ENCODE results near the gene PRSS16.
"Not testable (repeated sequence)": the region's sequence is repeated elsewhere in the genome, so short reads cannot be mapped to it uniquely, and the experiment has no call there.

Gene PRSS16

GRCh38 chr6:27248783-27249182, 1.3 kb downstream of the PRSS16 start:
- DNase-seq: no peak

DNA sequence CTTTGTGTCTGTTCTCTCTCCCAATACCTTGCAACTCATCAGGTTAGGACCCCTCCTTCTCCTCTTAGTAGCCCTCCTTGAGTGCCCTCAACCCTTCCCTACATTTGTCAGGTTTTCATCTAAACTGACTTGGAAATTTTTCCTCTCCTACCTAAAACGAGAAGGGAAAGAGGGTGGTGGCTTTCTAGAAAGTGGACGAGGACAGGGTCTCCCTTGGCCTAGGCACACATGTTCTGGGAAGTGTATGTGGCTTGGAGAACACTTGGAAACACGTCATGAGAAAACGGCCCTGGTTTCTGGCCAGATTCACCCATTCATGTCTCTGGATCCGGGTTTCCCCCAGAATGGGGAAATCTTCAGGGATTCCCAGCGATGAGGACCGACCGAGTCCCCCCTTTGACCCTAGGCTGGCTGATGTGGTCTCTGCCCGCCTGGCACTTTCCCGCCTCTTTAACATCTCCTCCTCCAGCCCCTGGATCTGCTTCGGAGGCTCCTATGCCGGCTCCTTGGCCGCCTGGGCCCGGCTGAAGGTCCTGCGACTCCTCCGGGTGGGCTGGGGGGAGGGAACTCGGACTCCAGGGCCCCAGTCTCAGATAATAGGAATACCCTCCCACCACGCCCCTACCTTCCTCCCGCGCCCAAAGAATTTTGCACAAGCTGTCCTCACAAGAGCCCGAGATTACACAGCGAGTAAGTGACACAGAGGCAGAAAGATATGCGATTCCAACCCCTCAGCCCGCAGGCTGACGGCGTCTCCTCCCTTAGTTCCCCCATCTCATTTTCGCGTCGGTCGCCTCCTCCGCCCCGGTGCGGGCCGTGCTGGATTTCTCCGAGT, 3.0 kb downstream of the PRSS16 start:
- no peak for DNase-seq

DNA sequence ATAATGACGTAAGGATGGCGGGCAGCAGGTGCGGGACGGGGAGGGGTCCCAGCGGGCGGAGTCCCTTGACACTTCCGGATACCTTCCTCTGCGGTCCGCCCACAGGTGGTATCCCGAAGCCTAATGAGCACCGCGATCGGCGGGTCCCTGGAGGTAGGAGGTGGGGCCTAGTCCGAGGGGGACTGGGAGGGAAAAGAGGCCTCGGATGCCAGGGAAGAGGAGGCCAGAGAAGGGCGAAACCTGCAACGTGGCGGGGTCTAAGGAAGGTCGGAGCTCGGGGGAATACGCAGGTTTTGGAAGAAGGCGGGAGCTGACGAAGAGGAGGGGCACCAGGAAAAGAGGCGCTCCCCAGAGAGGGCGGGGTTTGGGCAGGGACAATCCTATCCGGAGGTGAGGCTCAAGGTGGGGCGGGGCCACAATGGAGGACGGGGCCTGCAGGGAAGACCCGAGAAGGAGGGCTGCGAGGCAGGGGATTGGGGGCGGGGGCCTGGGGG, 3.7 kb downstream of the PRSS16 start:
- peak; percentile 39 for DNase-seq

DNA sequence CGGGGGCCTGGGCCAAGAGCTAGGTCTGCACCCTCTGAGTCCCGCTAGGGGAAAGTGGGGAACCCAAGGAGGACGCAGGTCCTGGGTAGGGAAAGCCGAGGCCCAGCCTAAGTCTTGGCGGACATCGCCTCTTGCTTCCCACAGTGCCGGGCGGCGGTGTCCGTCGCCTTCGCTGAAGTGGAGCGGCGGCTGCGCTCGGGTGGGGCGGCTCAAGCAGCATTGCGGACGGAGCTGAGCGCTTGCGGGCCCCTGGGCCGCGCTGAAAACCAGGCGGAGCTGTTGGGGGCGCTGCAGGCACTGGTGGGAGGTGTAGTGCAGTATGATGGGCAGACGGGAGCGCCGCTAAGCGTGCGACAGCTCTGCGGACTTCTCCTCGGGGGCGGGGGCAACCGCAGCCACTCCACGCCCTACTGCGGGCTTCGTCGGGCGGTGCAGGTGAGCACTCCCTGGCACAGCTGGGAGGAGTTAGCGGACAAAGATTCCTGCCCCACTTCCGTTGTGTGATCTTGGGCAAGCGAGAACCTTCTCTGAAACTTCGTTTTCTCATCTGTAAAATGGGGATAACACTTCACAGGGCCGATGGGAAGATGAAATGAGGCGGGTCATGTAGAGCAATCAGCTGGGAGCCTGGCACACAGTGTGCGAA, 4.2 kb downstream of the PRSS16 start:
- DNase-seq: peak; percentile 50

GRCh38 chr6:27254566-27254965, 7.1 kb downstream of the PRSS16 start:
- no peak for DNase-seq

DNA sequence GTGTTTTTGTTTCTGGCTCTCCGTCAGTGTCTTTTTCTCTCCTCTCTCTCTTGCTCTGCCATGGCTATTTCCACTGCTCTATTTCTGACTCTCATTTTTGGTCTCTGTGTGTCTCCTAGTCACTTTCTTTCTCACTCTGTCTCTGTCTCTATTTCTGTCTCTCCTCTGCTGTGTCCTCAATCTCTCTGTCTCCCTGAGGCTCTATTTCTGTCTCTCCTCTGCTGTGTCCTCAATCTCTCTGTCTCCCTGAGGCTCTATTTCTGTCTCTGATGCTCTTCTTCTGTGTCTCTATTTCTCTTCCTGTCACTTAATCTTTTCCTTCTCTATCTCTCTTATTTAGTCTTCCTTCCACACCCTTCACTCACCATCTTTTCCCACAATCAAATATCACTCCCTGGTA, 8.4 kb downstream of the PRSS16 start:
- DNase-seq: no peak

DNA sequence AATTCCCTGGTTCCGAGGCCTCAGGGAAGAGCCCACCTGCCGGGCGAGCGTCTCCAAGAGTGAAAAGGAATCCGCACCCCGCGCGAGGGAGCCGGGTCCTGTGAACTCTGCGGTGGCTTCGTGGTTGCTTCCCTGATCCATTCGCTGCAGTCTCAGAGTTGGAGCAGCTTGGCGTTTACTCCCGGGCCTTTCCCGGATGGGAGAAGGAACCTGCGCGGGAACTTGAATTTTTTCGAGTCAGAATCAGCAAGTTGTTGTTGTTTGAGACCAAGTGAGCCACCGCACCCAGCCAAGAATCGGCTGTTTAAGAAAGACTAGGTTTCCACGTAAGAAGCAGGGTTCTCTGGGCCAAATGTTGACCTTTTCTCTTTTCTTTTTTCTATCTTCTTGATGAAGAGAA, 12.9 kb downstream of the PRSS16 start:
- DNase-seq: no peak

GRCh38 chr6:27260836-27261375, 13.4 kb downstream of the PRSS16 start:
- DNase-seq: no peak

DNA sequence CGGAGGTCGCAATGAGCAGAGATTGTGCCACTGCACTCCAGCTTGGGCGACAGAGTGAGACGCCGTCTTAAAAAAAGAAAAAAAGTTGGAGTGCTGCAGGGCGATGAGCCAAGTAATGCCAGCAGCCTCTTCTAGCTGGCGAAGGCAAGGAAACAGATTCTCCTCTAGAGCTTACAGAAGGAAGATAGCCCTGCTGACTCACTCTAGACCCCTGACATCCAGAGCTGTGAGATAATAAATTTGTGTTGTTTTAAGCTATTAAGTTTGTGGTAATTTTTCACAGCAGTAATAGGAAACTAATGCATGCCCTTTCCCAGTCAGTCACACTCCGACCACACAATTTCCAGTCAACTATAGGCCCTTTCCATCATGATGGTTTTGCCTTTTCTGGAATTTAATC, 16.4 kb downstream of the PRSS16 start:
- DNase-seq: no peak

DNA sequence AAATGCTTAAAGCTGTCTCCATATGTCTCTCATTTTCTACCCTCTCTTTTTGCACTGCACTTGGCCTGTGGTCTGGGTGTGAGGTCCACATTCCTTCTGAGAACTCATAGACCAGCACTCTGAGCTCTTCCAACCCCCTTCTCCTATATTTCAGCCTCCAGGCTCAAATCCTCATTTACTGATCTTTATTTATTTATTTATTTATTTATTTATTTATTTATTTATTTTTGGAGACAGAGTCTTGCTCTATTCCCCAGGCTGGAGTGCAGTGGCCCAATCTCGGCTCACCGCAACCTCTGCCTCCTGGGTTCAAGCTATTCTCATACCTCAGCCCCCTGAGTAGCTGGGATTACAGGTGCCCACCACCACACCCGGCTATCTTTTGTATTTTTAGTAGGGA, 19.5 kb downstream of the PRSS16 start:
- DNase-seq: not testable (repeated sequence)

DNA sequence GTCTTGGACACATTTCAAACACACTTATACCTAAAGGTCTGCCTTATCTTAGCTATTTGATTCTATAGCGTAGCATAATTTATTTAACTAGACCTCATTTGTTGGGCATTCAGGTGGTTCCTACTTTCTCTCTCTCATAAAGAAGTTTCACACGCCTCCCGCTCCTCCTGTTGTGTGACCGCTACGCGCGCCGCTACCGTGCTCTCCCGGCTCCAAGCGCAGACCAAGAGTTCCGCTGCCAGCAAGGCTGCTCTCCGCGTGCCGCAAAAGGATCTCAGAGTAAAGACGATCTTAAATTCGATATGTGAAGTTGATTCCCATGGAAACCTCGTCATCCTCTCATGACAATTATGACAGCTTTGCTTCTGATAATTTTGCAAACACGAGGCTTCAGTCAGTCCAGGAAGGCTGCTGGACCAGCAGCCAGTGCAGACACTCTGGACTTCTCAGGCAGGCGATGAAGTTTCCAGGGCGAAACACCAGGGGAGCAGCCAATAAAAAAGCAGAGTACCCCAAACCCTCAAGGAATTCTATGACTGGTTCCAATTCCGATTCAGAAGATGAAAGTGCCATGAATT, 20.4 kb downstream of the PRSS16 start:
- DNase-seq: no peak

- no peak for DNase-seq
These were observed 21.3 kb downstream of the PRSS16 start for GRCh38 chr6:27268803-27269202.

GRCh38 chr6:27273783-27274182, 26.3 kb downstream of the PRSS16 start:
- no peak for DNase-seq

DNA sequence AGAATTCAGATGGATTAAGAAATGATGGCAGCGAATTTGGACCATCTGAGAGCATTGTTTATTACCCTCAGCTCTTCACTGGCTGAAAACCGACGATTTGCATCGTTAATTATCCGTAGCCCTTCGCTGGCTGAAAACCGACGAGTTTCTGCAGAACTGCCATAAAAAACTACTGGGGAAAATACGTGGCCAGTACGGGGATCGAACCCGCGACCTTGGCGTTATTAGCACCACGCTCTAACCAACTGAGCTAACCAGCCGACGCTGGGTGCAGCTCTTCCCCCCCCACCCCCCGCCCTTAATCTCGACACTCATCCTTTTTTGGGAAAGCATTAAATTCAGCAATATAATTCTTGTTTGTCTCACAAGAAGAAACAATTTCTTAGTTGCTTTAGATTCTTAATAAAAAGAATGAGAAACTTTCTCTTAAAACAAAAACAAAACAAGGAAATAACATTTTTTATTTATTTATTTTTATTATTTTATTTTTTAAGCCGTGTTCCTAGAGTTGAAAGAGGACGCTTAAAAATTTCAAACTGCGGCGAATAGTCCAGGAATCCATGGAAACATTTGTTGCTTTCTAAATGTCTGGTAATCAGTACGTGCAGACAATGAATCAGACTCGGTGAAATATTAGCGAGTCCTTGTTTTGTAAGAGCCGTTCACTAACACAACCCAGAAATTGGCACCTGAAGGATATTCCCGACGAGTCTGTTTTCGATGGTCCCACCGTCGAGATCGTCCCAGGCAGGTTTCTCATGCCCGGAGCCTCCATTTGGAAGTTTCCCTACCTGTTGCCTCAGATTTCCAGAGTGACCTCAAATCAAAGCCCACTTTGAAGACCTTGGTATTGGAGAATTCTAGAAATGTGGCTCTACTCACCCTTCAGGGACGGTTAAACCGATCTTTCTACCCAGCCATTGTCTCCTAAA, 27.8 kb downstream of the PRSS16 start:
- no peak for DNase-seq

DNA sequence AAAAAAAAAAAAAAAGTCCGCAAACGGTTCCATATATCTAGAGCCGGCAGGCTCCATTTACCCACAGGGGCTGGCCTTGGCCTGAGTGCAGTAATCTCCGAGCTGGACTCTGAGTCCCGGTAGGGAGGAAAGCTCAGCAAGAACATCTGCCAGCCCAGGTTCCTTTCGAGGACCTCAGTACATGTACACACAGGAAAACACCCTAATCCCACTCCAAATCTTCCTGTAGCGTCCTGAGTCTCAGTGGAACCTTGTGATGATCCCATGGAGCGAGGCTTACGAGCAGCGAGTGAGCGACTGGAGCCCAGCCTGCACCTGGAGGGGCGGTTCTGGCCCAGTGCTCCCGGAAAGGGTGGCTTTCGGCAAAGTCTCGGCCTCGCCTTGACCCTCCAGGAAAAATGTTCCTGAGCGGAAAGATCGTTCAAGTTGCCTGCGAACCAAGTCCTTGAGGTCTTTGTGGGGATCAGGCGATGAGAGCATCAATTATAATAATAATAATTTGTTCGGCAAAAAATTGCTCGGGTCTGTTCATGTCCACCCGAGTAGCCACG, 32.1 kb downstream of the PRSS16 start:
- DNase-seq: no peak

DNA sequence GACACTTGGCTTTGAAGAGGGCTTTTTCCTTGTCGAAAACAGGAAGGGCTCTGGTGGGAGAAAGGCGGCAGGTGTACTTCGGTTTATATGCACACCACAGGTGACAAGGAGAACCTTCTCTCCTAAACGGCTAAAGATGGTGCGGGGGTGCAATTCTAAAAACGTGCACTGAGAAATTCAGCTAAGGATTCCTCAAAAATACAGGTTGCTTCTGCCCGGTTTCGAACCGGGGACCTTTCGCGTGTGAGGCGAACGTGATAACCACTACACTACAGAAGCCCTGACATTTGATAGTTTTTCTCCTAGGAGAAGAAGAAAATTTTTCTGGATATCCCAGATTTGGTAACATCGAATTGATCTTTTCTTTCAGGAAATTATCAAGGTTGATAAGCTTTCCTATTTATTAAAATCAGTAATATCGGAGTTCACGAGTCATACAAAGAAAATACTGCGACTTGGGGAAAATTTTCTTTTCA, 32.6 kb downstream of the PRSS16 start:
- DNase-seq: peak; percentile 9

DNA sequence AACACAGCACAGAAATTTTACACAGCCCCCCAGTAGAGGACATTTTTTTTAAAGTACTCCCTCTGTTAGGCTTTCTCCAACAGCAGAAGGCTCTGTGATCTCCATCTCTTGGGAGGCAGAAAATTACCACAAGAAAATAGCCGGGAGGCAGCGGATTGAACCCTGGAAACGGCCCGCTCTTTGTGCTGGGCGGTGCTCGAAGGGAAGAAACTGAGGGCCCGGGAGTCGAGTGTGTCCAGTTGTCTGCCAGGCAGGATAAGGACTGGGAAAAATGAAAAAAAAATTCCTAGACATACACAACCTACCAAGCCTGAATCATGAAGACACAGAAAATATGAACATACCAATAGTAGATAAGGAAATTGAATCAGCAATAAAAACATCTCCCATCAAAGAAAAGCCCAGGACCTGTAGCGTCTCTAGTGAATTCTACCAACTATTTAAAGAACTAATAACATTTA, 33.1 kb downstream of the PRSS16 start:
- no peak for DNase-seq

GRCh38 chr6:27281105-27281539, 33.6 kb downstream of the PRSS16 start:
- no peak for DNase-seq

DNA sequence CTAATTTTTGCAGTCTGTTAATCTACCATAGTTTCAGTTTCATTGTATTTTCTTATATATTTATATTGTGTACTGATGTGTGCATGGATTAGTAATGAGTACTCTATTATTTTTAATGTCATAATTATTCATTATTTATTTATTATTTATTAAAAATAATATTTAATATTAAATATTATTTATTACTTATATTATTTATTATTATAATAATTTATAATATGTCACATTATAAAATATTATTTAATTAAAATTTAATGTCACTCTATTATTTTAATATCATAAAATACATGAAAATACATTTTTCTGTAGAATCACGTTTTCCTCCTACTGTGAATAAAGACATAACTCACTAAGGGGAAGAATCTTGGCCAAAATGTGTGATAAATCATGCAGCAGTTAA, 34.1 kb downstream of the PRSS16 start:
- no peak for DNase-seq

GRCh38 chr6:27283279-27283678, 35.8 kb downstream of the PRSS16 start:
- no peak for DNase-seq

DNA sequence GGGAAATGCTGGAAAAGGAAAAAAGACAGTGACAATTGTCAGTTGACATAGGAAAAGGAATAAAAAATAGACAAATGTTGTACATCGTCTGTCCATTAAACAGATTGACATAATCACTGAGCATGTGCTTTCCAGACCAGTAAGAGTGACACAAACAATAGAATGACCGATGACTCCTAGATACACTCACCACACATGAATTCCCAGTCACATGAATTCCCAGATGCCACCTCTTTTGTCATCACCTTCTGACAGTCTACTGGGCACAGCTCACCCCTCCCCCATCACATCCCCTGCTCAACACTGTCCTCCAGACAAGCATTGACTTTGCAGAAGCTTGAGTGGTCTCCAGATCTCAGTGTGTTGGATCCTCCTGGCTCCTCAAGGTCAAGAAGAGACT, 38.6 kb downstream of the PRSS16 start:
- DNase-seq: no peak

GRCh38 chr6:27287751-27288135, 40.2 kb downstream of the PRSS16 start:
- DNase-seq: no peak
